HG03060 (cell line): ENCODE data around the gene PLAAT3.
"Not testable (repeated sequence)": the region's sequence is repeated elsewhere in the genome, so short reads cannot be mapped to it uniquely, and the experiment has no call there.

ENCODE experiments used
- ATAC-seq: cut with Tn5 transposase; IDR thresholded peaks from one replicate; pipeline ENCODE4 v1.9.1; 2021; ENCODE audit warnings: low read depth, moderate number of reproducible peaks; ENCODE audit not compliant: unreplicated experiment

The PLAAT3 gene

GRCh38 chr11:63614136-63614671 is at the start of gene PLAAT3:
PLAAT3 (minus strand) TSS chr11:63614433; CDS start chr11:63614014, 419 bp downstream.
- no peak for ATAC-seq

DNA sequence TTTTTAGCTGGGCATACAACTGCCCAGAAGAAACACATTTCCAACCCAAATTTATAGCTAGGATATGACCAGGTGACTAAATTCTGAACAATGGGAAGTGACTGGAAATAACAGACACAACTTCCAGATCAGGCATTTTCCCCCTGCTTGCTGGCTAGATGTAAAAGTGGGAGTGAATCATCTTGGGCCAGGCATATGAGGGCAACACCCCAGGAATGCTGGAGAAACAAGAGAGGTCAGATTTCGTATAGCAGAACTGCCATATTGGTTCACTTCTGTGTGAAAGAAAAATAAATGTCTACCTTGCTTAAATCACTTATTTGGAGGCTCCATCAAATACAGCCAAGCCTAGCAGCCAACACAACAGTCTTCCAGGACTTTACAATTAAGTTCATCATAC is 49.6 kb upstream of the PLAAT3 start:
- ATAC-seq: no peak

DNA sequence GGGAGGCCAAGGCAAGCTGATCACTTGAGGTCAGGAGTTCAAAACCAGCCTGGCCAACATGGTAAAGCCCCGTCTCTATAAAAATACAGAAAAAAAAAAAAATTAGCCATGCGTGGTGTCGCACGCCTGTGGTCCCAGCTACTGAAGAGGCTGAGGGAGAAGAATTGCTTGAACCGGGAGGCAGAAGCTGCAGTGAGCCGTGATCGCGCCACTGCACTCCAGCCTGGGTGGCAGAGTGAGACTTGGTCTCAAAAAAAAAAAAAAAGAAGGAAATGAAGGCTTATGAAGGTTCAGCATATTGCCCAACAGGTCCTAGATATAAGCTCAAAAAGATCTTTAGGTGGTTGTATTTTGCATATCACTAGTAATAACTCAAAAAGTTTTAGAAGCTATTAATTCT is 46.7 kb upstream of the PLAAT3 start:
- ATAC-seq: no peak

GRCh38 chr11:63652671-63653070 is 38.4 kb upstream of the PLAAT3 start:
- no peak for ATAC-seq

DNA sequence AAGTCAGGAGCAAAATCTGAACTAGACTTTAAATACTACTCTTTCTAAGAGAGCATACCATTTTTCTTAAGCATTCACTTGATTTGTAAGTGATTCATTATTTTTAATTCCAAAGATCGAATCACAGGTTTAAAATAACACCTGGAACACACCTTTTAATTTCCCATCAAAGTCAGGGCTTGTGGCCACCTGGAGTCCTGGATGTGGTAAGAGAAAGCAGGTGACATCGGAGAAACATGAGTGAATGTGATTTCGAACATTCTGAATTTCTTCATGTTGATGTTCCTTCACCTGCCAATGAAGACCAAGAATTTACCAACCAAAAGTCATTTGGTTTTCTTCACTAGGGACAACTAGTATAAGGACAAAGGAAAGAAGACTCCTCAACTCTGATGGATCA is 29.0 kb upstream of the PLAAT3 start:
- ATAC-seq: no peak

DNA sequence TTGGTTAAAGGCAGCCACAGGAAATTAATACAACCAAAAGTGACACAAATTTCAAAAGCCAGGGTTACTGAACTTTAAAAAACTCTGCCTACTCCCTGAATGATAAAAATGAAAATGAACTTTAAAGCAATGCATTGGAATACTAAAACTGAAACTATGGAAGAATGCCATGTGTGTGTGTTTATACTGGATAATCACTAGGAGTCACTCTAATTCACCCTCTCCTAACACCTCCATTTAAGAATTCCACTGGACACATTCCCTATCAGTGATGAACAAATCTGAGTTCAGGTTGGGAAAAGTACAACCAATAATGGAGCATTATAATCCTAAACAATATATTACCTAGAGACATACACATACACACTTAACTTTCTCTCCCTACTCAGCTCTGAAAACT is 27.5 kb upstream of the PLAAT3 start:
- no peak for ATAC-seq

DNA sequence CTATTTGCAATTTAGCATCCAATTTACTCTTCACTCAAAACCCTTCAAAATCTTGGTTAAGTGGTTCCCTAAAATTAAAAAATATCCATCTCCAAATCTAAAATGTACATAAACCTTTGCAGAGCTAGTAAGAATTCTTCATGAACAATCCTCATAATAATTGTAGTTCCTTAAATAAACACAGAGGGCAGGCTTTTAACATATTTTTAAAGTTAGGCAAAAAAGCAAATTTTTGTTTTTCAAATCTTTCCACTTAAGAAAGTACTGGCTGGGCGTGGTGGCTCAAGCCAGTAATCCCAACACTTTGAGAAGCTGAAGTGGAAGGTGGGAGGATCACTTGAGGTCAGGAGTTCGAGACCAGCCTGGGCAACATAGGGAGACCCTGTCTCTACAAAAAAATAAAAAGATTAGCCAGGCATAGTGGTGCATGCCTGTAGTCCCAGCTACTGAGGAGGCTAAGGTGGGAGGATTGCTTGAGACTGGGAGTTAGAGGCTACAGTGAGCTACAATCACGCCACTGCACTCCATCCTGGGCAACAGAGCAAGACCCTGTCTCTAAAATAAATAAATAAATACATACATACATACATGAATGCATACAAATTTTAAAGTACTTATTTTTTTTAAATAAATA is 25.1 kb upstream of the PLAAT3 start:
- no peak for ATAC-seq

GRCh38 chr11:63638436-63638835 is 24.2 kb upstream of the PLAAT3 start:
- ATAC-seq: not testable (repeated sequence)

DNA sequence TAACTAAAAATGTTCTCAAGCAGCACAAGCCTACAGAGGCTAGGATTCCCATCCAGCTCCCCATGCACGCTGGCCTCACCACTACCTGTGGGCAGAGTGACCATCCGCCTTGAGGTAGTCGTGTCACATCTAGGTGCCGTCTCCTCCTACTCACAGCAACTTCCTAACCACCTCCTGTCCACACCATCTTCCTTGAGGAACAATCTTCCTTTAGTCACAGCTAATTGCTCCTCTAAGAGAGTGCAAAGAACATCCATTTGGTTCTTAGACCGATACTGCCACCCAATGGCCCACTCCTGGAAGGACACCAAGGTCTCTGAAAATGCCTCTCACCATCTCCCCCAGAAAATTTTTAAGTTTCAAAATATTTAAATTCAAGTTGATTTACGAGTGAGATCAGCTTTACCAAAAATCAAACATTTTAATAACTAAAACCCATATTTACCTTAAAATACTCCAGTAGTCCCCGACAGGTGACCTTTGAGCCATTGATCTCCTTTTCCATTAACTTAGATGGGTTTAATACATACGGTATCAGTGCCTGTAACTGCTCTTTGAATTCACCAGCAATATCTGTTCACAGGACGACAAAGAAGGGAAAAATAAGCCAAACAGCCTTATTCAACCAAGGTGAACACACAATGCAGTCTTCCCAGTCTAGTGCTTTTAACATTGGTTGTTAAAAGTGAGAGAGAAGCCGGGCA is 21.7 kb upstream of the PLAAT3 start:
- ATAC-seq: no peak

- ATAC-seq: no peak
Observed at GRCh38 chr11:63629426-63629825, 15.2 kb upstream of the PLAAT3 start.

DNA sequence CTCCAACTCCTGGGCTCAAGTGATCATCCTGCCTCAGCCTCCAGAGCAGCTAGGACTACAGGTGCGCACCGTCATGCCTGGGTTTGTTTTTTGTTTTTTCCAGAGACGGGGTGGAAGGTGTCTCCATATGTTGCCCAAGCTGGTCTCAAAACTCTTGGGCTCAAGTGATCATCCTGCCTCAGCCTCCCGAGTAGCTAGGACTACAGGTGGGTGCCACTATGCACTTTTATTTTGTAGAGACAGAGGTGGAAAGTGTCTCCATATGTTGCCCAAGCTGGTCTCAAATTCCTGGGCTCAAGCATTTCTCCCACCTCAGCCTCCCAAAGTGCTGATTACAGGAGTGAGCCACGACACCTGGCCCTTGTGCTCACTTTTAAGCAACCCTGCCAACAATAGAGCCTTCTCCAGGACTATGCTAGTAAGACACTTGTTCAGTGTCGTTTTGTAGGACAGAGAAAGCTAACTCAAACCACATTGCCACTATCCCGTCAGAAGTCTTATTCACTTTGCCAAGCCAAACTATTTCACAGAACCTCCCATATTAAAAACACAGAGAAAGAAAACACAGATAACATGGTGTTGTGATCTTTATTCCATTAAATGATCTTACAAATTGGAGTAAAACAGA is 9.4 kb upstream of the PLAAT3 start:
- ATAC-seq: no peak

GRCh38 chr11:63622323-63622722 is 8.1 kb upstream of the PLAAT3 start:
- no peak for ATAC-seq

DNA sequence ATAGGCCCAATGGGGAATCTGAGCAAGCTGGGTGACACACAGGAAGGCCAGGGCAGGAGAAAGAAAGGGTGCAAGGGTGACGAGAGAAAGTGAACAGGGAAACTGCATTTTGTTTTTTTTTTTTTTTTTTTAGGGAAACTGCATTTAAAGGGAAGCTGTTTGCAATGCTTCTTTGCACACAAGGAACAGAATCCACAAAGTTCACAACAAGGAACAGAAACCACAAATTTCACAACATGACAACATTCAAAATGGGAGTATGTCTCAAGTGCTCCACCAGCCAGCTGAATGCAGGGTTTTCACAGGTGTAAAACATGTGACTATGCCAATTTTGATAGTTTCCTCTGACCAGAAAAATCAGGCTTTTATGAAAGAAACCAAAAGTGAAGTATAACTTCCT is 6.8 kb upstream of the PLAAT3 start:
- ATAC-seq: no peak

GRCh38 chr11:63619967-63620366 is 5.7 kb upstream of the PLAAT3 start:
- ATAC-seq: no peak

DNA sequence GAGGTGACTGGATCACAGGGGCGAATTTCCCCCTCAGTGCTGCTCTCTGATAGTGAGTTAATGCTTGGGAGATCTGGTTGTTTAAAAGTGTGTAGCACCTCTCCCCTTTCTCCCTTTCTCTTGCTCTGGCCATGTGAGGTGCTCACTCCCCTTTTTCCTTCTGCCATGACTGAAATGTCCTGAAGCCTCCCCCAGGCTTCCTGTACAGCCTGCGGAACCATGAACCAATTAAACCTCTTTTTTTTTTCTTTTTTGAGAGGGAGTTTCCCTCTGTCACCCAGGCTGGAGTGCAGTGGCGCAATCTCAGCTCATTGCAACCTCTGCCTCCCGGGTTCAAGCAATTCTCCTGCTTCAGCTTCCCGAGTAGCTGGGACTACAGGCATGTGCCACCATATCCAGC is 3.5 kb upstream of the PLAAT3 start:
- ATAC-seq: not testable (repeated sequence)

DNA sequence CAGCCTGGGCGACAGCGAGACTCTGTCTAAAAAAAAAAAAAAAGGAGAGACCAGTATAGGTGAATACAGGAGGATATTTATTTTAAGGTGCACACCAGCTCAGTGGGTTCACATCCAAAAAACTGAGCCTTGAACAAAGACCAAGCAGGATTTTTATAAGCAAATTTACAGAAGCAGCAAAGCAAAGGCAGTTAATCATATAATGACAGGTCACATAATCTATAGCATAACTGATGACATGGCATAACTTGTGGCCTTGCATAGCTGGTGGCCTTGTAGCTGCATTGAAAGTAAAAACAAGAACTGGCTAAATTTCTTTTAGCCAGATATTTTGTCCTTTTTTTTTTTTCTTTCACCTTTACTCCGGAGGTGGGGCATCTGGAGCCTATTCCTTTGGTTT is 2.7 kb upstream of the PLAAT3 start:
- no peak for ATAC-seq

GRCh38 chr11:63613517-63614135 is 607 bp downstream of the PLAAT3 start:
- no peak for ATAC-seq

- ATAC-seq: no peak
Observed at GRCh38 chr11:63612181-63612580, 2.1 kb downstream of the PLAAT3 start.

- ATAC-seq: no peak
Observed at GRCh38 chr11:63611395-63611747, 2.9 kb downstream of the PLAAT3 start.

DNA sequence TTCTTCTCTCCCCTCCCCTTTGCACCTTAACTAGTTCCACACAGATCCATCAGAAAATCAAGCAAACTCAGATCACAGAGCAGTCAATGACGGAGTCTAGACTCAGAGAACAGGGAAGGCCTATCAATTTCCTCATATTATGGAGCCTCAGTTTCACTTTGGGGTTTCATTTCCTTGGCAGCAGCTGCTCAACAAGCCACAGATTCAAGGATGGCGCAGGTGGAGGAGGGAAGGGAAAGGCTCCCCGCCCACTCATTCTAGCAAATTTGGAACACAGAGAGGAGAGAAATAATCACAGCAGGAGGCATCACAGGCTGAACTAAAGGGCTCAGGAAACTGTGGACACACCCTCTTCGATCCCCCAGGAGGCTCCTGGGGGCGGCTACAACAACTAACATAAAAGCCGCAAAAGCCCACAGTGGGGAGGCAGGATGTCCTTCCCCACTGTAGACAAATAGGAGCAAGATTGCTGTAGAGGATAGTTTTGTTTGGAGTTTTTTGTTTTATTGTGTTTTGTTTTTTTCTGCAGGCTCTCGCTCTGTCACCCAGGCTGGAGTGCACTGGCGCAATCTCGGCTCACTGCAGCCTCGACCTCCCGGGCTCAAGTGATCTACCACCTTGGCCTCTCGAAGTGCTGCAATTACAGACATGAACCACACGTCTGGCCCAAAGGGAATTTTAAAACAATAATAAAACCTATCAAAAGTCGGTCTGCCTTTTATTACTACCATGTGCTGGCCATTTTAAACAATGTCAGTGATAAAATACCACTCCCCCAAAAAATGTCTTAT is 3.4 kb downstream of the PLAAT3 start:
- ATAC-seq: no peak
